CD4-positive, alpha-beta T cell treated with Interferon gamma for 1 hour (primary cell): ENCODE data around the gene SKOR2.
A peak's percentile ranks its signal among the peaks of the same experiment; 100 is the strongest.
"Not testable (repeated sequence)": the region's sequence is repeated elsewhere in the genome, so short reads cannot be mapped to it uniquely, and the experiment has no call there.

ENCODE experiments used
- DNase-seq: peaks from one replicate; pipeline ENCODE4 v3.0.0-alpha.2; 2020

SKOR2 gene

DNA sequence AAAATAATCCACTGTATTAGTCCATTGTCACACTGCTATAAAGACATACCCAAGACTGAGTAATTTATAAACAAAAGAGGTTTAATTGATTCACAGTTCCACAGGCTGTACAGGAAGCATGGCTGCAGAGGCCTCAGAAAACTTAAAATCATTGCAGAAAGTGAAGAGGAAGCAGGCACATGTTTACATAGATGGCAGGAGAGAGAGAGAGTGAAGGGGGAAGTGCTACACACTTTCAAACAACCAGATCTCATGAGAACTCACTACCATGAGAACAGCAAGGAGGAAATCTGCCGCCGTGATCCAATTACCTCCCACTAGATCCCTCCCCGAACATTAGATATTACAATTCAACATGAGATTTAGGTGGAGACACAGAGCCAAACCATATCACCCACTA is 55.5 kb downstream of the SKOR2 start:
- not testable (repeated sequence) for DNase-seq

DNA sequence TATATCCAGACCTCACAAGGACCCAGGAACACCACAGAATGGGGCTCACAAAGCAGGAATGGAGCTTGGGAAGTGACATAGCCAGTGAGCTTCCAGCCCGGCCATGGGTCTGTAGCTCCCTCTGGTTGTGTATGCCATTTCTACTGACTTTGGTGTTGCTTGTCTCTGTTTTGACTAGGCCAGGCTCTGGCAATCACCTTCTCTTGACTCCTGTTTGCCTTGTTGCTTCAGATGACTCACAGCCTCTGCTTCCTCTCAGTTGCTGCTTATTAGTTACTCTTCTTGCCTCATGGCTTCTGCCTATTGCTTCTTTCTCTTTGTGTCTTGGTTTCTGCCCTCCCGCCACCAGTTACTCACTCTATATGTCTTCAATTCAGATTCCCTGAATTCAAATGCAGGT is 59.5 kb downstream of the SKOR2 start:
- no peak for DNase-seq

DNA sequence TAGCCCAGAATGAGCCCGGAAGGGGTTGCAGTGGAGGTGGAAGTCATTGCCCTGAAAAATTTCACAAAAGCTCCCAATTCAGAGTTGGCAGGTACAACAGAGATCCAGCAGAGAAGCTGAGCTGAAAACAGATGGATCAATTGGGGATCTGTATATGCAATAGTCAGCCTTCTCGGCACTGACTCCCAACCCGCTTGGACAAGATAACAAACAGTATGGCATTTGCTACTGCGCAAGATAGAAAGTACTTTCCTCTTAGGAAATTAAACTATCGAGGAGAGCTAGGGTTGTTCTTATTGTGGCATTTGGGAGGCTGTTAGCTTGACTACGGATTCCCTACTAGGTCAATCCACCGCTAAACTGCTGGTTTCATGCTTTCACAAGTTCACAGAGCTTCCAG is 63.7 kb downstream of the SKOR2 start:
- DNase-seq: no peak

DNA sequence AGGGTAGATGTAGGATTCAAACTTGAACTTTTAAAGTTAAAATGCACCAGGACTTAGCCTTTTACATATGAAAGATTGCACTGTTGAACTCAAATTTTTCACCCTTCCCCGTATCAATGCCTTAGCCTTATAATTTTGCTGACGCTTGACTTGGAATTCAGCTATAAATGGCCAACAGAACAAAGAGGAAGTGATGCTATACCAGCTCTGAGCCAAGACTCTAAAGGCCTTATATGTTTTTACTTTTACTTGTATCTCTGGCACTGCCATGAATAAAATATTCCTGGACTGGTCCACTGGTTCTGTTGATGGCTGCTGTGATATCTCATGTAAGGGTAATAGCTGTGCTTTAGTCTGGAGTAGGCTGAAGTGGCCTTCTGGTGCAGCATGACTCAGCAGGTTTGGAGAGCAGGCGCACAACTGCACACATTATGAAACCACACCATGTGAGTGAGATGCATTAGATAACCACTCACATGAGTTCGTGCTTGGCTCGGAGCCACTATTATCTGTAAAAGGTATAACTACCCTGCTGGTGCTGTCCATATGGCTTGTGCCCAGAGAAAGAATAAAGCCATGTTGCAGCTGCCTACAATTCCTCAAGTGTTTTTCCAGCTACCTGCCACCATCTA is 66.9 kb downstream of the SKOR2 start:
- DNase-seq: peak; percentile 8

DNA sequence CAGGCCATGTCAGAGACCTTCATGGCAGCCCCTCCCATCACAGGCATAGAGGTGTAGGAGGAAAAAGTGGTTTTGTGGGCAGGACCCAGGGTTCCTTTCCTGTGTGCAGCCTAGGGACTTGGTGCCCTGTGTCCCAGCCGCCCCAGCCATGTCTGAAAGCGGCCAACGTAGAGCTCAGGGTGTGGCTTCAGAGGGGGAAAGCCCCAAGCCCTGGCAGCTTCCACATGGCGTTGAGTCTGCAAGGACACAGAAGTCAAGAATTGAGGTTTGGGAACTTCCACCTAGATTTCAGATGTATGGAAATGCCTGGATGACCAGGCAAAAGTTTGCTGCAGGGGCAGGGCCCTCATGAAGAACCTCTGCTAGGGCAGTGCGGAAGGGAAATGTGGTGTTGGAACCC is 69.3 kb downstream of the SKOR2 start:
- DNase-seq: not testable (repeated sequence)

DNA sequence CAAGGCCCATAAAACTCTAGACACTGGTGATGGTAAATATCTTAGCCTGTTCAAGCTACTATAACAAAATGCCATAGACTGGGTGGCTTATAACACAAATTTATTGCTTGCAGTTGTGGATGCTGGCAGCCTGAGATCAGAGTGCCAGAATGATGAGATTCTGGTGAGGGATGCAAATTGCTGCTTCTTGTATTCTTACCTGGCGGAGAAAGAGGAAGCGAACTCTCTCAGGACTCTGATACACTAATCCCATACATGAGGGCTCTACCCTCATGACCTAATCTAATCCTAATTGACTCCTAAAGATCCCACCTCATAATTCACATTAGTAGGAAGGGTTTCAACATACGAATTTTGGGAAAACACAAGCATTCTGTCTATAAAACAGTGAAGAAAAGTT is 70.7 kb downstream of the SKOR2 start:
- DNase-seq: no peak

DNA sequence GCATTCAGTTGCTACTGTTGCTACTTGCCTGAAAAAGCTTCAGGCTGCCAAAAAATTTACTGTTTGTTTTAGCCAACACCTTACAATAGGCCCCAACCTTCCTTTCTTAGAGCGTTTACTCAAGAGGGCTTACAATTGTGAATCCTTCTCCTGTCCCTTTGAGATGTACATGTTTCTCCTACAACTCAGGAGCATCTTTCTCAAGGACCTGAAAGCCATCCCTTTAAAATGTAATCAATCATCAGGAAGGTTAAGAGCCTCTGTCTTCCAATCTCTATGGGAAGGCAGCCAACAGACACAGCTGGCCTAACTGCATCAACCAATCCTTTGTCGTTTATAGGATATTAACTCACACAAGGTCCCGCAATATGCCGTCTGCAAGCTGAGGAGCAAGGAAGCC is 71.9 kb downstream of the SKOR2 start:
- no peak for DNase-seq

DNA sequence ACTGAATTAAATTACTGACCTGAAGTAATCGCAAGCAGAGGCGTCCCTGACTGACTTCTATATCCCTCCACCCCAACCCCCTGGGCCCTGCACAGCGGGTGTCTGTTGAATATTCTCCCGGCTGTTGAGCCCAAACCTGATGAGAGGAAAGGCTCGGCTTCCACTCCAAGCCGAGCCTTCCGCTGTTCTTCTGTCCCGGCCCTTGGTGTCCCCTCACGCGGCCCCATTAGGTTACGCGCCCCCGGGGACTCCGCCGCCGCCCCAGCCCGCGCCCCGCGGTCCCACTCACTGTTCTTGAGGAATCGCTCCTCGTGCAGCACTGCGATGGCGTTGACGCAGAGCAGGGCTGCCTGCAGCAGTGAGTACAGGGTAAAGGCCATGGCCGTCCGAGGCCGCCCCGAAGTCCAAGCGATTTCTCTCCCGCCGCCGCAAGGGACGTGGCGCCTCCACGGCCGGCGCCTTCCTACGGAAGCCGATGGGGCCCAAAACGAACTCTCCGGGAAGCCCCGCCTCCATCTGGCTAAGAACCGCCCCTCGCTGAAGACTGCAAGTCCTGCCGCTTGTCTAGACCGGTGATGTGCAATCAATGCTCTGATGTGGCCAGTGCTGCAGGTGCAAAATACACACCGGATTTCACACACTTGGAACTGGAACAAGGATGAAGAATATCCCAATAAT is 75.4 kb downstream of the SKOR2 start, which contains the start of gene IER3IP1:
IER3IP1 (minus strand) TSS at position 467 of the 678 bp plus-strand sequence; CDS start at position 380, 87 bp downstream.
- DNase-seq: peak; percentile 85

DNA sequence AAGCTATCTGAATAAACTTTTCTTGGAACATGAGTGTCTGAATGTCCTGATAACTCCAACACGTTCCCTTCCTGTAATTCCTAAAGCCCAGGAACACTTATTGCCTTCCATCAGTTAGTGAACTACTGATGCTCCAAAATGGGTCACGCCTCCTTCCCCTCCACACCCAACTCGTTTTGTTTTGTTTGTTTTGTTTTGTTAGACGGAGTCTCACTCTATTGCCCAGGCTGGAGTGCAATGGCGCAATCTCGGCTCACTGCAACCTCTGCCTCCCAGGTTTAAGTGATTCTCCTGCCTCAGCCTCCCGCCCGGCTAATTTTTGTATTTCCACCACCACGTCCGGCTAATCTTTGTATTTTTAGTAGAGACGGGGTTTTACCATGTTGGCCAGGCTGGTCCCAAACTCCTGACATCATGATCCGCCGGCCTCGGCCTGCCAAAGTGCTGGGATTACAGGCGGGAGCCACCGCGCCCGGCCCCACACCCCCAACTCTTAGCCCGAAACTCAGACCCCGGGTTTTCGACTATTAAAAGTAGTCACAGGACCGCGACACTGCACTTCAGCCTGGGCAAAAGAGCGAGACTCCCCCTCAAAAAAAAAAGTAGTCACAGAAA is 76.1 kb downstream of the SKOR2 start:
- no peak for DNase-seq

DNA sequence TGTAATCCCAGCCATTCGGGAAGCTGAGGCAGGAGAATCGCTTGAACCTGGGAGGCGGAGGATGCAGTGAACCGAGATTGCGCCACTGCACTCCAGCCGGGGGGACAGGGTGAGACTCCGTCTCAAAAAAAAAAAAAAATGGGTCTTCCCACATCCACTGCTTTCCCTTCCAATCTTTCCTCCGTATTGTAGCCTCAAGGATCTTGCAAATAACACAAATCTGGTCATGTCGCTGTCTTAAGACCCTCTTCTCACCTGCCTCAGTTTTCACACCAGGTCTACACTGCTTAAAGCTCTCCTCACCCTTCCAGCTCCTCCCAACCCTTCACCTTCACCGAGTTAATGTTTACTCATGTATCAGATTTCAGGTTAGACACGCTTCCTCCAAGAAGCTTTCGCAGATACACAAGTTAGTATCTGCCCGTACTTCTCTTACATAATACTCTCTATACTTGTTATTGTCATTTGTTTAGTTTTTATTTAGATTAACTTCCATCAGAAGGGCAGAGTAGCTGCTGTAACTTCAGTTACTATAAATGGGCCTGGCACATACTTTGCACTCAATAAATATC is 76.8 kb downstream of the SKOR2 start:
- no peak for DNase-seq

DNA sequence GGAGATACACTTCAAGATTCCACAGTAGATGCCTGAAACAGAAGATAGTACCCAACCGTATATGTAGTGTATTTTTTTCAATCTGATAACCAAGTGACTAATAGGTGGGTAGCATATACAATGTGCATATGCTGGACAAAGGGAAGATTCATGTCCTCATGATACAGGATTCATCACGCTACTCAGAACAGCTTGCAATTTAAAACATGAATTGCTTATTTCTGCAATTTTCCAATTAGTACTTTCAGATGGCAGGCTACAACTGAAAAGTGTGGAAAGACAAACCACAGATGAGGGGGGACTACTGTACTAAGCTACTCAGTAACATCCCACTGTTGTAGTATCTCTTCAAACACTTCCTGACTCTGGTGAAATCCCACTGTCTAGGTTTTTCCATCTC is 79.0 kb downstream of the SKOR2 start:
- DNase-seq: no peak

DNA sequence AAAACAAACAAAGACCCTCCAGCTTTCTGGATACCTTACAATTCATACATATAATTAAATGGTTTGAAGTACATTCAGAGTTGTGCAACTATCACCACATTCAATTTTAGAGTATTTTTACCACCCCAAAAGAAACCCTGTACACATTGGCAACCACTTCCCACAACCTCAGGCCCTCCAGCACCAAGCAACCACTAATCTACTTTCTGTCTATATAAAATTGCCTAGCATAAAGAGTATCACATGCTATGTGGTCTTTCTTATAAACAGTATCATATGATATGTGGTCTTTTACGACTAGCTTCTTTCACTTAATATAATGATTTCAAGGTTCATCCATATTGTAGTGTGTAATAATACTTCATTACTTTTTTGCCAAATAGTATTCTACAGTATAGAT is 82.5 kb downstream of the SKOR2 start:
- DNase-seq: no peak

DNA sequence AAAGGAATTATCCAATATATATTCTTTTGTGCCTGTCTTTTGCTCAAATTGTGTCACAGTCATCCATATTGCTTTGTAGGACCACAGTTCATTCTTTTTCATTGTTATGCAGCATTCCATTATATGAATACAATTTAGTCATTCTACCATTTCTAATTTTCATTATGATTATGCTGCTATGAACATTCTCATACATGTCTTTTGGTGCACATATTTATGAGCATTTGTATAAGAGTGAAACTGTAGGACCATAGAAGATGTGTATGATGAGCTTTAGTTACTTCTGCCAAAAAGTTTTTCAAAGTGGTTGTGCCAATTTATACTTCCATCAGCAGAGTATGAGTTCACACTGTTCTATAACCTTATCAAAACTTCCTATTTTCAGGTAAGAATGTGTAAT is 83.0 kb downstream of the SKOR2 start:
- DNase-seq: no peak

DNA sequence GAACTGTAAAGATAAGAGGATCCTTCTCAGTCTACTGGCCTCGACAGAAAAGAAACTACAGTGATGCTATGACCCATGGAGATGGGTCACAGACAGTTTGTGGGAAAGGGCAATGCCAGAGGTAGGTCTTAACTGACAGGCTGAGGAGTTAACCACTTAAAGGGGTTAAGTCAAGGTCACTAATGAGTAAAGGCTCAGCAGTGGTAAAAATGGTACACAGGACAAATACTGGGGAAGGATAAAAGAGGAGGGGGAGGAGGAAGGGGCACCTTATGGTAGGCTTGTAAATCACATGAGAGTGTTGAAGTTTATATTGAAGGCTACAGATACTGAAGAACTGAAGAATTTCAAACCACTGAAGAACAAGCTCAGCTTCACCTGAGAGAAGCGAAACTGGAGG is 85.2 kb downstream of the SKOR2 start:
- no peak for DNase-seq

DNA sequence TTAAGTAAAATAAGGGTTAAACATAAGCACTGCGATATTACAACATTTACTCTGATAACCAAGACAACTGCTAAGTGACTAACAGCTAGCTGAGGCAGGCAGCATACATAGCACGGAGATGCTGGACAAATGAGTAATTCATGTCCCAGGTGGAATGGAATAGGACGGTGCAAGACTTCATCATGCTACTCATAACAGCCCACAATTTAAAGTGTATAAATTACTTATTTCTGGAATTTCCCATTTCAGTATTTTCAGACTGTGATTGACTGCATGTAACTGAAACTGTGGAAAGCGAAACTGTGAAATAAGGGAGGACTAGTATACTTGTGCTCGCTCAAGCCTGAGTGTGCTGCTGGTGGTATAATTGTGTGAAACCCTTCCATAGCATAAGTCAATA is 88.2 kb downstream of the SKOR2 start:
- DNase-seq: no peak

DNA sequence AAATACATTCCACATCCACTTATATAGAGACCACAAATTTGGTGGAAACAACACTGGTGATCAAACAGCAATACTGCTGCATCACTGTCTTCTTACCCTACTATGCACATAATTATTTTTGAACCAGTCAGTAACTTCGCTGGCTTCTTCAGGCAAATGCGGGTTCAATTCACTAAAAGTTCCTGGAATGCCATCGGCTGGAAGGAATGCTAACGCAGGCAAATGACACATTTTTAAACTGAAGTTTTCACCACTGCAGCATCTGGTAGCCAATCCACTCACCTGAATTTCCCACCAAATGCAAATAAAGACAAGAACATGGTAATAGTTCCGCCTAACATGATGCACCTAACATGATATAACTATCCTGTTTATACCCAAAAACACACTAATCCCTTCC is 91.2 kb downstream of the SKOR2 start:
- no peak for DNase-seq

DNA sequence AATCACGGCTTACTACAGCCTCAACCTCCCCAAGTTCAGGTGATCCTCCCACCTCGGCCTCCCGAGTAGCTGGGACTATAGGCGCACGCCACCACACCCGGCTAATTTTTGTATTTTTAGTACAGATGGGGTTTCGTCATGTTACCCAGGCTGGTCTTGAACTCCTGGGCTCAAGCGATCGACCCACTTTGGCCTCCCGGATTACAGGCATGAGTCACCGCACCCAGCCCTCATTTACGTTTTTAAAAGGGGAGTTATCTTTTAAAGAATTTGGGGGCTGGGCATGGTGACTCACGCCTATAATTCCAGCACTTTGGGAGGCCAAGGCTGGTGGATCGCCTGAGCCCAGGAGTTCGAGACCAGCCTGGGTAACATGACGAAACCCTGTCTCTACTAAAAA is 93.1 kb downstream of the SKOR2 start:
- not testable (repeated sequence) for DNase-seq
